HG02973 (cell line): ENCODE data around the gene PPM1A.
"Not testable (repeated sequence)": the region's sequence is repeated elsewhere in the genome, so short reads cannot be mapped to it uniquely, and the experiment has no call there.

Experiments
- ATAC-seq: cut with Tn5 transposase; IDR thresholded peaks from one replicate; pipeline ENCODE4 v1.9.1; 2021; ENCODE audit warnings: moderate library complexity; ENCODE audit not compliant: unreplicated experiment

Gene PPM1A

GRCh38 chr14:60317609-60318008, 68.6 kb downstream of the PPM1A start:
- no peak for ATAC-seq

DNA sequence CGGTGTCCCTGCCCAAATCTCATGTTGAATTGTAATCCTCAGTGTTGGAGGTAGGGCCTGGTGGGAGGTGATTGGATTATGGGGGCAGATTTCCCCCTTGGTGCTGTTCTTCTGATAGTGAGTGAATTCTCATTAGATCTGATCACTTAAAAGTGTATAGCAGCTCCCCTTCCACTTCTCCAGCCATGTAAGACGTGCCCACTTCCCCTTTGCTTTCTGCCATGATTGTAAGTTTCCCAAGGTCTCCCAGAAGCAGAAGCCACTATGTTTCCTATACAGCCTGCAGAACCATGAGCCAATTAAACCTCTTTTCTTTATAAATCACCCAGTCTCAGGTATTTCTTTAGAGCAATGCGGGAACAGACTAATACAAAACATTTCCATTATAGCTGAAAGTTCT, 71.8 kb downstream of the PPM1A start:
- ATAC-seq = not testable (repeated sequence)

GRCh38 chr14:60323199-60323896, 74.3 kb downstream of the PPM1A start:
- no peak for ATAC-seq

DNA sequence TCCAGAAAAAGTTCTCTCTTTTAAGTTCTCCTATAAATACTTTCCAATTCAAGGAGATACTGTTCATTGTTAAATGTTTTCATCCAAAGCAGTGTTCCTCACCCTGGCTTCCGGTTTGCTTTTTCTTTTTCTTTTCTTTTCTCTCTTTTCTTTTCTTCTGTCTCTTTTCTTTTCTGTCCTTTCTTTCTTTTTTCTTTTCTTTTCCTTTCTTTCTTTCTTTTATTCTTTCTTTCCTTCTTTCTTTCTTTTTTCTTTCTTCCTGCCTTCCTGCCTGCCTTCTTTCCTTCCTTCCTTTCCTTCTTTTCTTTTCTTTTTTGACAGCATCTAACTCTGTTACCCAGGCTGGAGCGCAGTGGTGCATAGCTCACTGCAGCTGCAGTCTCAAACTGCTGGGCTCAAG, 75.8 kb downstream of the PPM1A start:
- no peak for ATAC-seq

GRCh38 chr14:60326274-60326673, 77.3 kb downstream of the PPM1A start:
- ATAC-seq = no peak

- ATAC-seq = peak; percentile 43
Observed at GRCh38 chr14:60327447-60328331, 78.7 kb downstream of the PPM1A start.

DNA sequence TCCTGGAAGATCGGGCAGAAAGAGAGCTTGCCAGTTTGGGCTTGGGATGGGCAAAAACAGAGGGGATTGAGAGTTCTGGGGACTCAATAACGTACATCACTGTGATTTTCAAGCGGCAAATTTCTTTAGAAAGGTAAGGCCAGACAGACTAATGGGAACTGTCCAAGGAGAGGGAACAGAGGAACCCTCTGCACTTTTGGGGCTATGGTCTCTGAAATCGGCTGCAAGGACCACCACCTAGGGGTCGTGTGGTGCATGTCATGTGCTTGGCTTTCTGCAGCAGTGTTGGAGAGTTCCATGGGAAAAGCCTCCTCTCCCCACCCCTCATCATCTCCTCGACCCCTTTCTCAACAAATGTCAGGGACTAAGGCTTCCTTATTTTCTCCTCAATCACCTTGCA, 79.6 kb downstream of the PPM1A start:
- no peak for ATAC-seq

DNA sequence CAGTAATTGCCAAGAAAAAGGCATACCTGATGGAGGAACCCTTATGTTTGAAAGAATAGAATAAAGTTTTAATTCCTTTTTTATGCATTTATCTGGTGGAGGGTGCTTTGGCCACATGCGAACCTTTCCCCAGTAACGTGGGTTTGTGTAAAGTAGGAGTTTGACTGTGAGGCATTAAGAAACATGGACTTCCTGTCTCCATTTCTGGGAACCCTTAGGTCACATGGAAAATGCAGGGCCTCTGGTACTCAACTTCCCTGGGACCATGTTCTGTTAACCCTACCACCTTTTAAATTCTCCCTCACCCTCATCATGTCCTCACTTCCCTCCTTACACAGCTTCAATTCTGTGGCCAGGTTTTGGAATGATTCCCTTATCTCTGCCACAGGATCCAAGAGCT, 80.3 kb downstream of the PPM1A start:
- no peak for ATAC-seq

- ATAC-seq = peak; percentile 78
Observed at GRCh38 chr14:60331201-60332045, 82.4 kb downstream of the PPM1A start.

DNA sequence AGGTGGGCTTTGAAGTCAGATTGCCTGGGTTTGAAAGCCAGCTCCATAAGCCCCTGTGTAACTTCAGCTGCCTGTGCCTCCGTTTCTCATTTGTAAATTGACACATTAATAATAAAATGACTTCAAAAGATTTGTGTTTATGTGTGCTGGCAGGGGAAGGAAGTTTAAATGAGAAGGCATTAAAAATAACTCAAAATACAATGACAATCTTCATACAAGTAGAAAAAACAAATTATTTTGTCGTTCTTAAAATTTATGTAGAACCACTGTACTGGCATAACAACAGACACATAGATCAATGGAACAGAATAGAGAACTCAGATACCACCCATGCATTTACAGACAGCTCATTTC, 83.0 kb downstream of the PPM1A start:
- ATAC-seq = no peak

DNA sequence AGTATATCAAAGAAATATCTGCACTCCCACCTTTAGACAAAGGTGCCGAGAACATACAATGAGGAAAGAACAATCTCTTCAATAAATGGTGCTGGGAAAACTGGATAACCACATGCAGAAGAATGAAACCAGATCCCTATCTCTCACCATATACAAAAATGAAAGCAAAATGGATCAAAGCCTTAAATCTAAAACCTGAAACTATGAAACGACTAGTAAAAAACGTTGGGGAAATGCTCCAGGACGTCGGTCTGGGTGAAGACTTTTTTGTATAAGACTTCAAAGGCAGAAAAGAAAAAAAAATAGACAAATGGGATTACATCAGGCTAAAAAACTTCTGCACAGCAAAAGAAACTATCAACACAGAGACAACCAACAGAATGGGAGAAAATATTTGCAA, 83.8 kb downstream of the PPM1A start:
- no peak for ATAC-seq

GRCh38 chr14:60339571-60339970, 90.5 kb downstream of the PPM1A start:
- no peak for ATAC-seq

DNA sequence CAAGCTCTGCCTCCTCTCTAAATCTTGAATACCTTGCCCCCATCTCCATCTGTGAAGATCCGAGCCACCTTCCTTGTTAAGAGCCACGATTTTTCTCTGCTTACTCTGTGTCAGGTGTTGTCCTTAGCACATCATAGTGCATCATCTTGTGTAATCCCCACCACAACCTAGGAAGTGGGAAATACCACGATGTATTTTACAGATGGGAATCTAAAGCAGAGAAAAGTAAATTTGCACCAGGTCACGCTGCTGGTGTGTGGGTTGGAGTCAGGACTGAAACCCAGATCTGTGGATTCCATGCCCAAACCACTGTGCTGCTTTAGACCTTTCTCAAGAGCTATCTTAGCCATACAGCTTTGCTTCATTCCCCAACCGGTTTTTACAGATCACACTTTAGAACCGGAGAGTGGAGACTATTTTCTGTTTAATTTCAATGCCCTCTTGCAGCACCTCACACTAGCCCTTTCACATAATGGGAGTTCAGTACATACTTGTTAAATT, 94.6 kb downstream of the PPM1A start:
- no peak for ATAC-seq

GRCh38 chr14:60344751-60345150, 95.7 kb downstream of the PPM1A start:
- no peak for ATAC-seq

- no peak for ATAC-seq
Observed at GRCh38 chr14:60346706-60347105, 97.7 kb downstream of the PPM1A start.

DNA sequence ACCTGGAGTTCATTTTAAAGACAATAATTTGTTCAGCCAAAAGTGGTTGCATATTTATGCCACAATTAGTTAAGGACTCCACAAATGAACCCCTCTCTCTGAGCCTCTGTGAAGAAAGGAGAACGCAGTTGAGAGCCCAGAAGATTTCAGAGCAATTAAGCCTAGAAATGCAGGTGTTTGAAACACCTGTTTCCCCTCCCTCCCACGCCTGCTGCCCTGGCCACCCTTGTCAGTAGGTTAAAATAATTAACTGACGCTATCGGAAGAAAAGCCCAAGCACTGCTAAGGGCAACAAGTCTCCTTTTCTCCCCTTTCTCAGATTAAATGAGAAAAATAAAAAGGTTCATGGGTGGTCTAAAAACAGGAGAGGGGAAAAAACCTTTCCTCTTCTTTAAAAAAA, 99.2 kb downstream of the PPM1A start:
- no peak for ATAC-seq
